H1 (cell line): ENCODE measurements around the gene CGB5. TPM values are rescaled to one million over a fixed set of nuclear protein-coding genes. Genes with fewer than 3 reads are reported as not detected.
"Not testable (repeated sequence)": the region's sequence is repeated elsewhere in the genome, so short reads cannot be mapped to it uniquely, and the experiment has no call there.

ENCODE experiments used
- CTCF ChIA-PET: fragments of 300-600 bp; sonication (Branson Sonifier 250); formaldehyde crosslinking; loops from one replicate; lab custom pipeline; 2021; ENCODE audit not compliant: partially characterized antibody; lab: Charles Lee
- POLR2A ChIA-PET: fragments of 300-600 bp; sonication (Branson Sonifier 250); formaldehyde crosslinking; loops from one replicate; lab custom pipeline; 2021; ENCODE audit warnings: inconsistent platforms; ENCODE audit not compliant: partially characterized antibody; lab: Charles Lee
- DNase-seq, 2 experiments: peaks; one replicate each; pipeline versions ENCODE4 v3.0.0 to v3.0.0-alpha.2; 2010 to 2022; ENCODE audit warnings: low spot score in 2 of 2, low read depth in 1 of 2, mixed read lengths in 1 of 2
- FAIRE-seq: peaks from 2 replicates; lab custom pipeline; 2011; peaks lifted over from hg19 to GRCh38; lab: Jason Lieb, UNC
- H2AFZ ChIP-seq: 2 replicates; pipeline ENCODE4 v1.8.1; 2012; ENCODE audit warnings: low read length, inconsistent platforms
- H2AK5ac ChIP-seq: 2 replicates; pipeline ENCODE4 v1.6.1; 2013; ENCODE audit warnings: low read depth, low read length
- H2BK120ac ChIP-seq: replicated peaks from 2 replicates; pipeline ENCODE3; 2013; ENCODE audit warnings: low read depth, low read length, inconsistent platforms
- H2BK12ac ChIP-seq: 2 replicates; pipeline ENCODE4 v1.6.1; 2013; ENCODE audit warnings: low read depth, low read length
- H2BK15ac ChIP-seq: 2 replicates; pipeline ENCODE4 v1.6.1; 2013; ENCODE audit warnings: low read length
- H2BK20ac ChIP-seq: 2 replicates; pipeline ENCODE4 v1.6.1; 2013; ENCODE audit warnings: low read length
- H2BK5ac ChIP-seq: 2 replicates; pipeline ENCODE4 v1.6.1; 2013; ENCODE audit warnings: low read depth, low read length
- H3K14ac ChIP-seq: 2 replicates; pipeline ENCODE4 v1.6.1; 2013; ENCODE audit warnings: inconsistent platforms; ENCODE audit not compliant: insufficient read length
- H3K18ac ChIP-seq: 2 replicates; pipeline ENCODE4 v1.6.1; 2013; ENCODE audit warnings: low read length; ENCODE audit errors: extremely low read depth
- H3K23ac ChIP-seq: 2 replicates; pipeline ENCODE4 v1.6.1; 2013; ENCODE audit warnings: inconsistent platforms; ENCODE audit not compliant: insufficient read length
- H3K23me2 ChIP-seq: 2 replicates; pipeline ENCODE4 v1.6.1; 2013; ENCODE audit warnings: low read depth, low read length
- H3K27ac ChIP-seq: 2 replicates; pipeline ENCODE4 v1.6.1; 2011; ENCODE audit warnings: low read depth, low read length, inconsistent platforms
- H3K27me3 ChIP-seq, 4 experiments: replicated peaks in 1 of 4; 1 replicate in 1 of 4; 2 replicates in 3 of 4; pipeline versions ENCODE4 v1.6.1 to v1.8.1; 2011 to 2013; ENCODE audit warnings: low read length in 3 of 4, mild to moderate bottlenecking in 3 of 4, inconsistent platforms in 2 of 4, mixed read lengths in 2 of 4, moderate library complexity in 1 of 4; ENCODE audit not compliant: control insufficient read depth in 3 of 4, insufficient read depth in 3 of 4; ENCODE audit errors: extremely low read depth in 1 of 4
- H3K36me3 ChIP-seq, 4 experiments: 2 replicates each; pipeline versions ENCODE4 v1.6.1 to v1.8.1; 2011 to 2013; ENCODE audit warnings: mild to moderate bottlenecking in 4 of 4, low read length in 3 of 4, moderate library complexity in 2 of 4, control low read depth in 1 of 4, inconsistent platforms in 1 of 4; ENCODE audit not compliant: insufficient read depth in 4 of 4, control insufficient read depth in 2 of 4
- H3K4ac ChIP-seq: replicated peaks from 2 replicates; pipeline ENCODE3; 2013; ENCODE audit warnings: low read length, low read depth, mixed read lengths, inconsistent platforms; ENCODE audit not compliant: insufficient read length
- H3K4me1 ChIP-seq, 4 experiments: replicated peaks in 1 of 4; 1 replicate in 1 of 4; 2 replicates in 3 of 4; pipeline versions ENCODE4 v1.6.1 to v1.8.1; 2011 to 2013; ENCODE audit warnings: low read length in 3 of 4, inconsistent platforms in 2 of 4, mixed read lengths in 1 of 4; ENCODE audit not compliant: insufficient read depth in 4 of 4, control insufficient read depth in 3 of 4
- H3K4me2 ChIP-seq, 2 experiments: 2 replicates each; pipeline versions ENCODE4 v1.6.1 to v1.8.1; 2011 to 2013; ENCODE audit warnings: low read depth in 2 of 2, low read length in 2 of 2, control low read depth in 1 of 2, inconsistent platforms in 1 of 2, mild to moderate bottlenecking in 1 of 2; ENCODE audit not compliant: insufficient read depth in 1 of 2
- H3K4me3 ChIP-seq, 4 experiments: fragments of 200-600, 300-600 bp in 1 of 4; sonication (generic), shearing (Covaris generic), sonication (Bioruptor Twin) in 1 of 4; 2 replicates each; pipeline versions ENCODE4 v1.5.1 to v1.8.1; 2011 to 2016; ENCODE audit warnings: low read length in 4 of 4, low read depth in 3 of 4, control low read depth in 2 of 4, inconsistent platforms in 2 of 4, mild to moderate bottlenecking in 2 of 4, mixed read lengths in 1 of 4, moderate library complexity in 1 of 4; ENCODE audit not compliant: insufficient read depth in 2 of 4; ENCODE audit errors: extremely low read depth in 1 of 4
- H3K56ac ChIP-seq: replicated peaks from 2 replicates; pipeline ENCODE3; 2013; ENCODE audit warnings: low read depth, mild to moderate bottlenecking, mixed read lengths, low read length, inconsistent platforms; ENCODE audit not compliant: insufficient read length
- H3K79me1 ChIP-seq: 2 replicates; pipeline ENCODE4 v1.6.1; 2013; ENCODE audit warnings: low read depth, low read length, control low read depth
- H3K79me2 ChIP-seq, 2 experiments: 2 replicates each; pipeline versions ENCODE4 v1.6.1 to v1.8.1; 2012 to 2013; ENCODE audit warnings: low read length in 2 of 2, mild to moderate bottlenecking in 2 of 2, inconsistent platforms in 1 of 2; ENCODE audit not compliant: insufficient read depth in 2 of 2, control insufficient read depth in 1 of 2
- H3K9ac ChIP-seq, 4 experiments: replicated peaks in 1 of 4; 1 replicate in 1 of 4; 2 replicates in 3 of 4; pipeline versions ENCODE4 v1.6.1 to v1.8.1; 2011 to 2013; ENCODE audit warnings: low read depth in 3 of 4, low read length in 3 of 4, control low read depth in 2 of 4, mild to moderate bottlenecking in 2 of 4, moderate library complexity in 2 of 4, inconsistent platforms in 1 of 4; ENCODE audit errors: extremely low read depth in 1 of 4
- H3K9me3 ChIP-seq, 2 experiments: 2 replicates each; pipeline versions ENCODE4 v1.6.1 to v1.8.1; 2012 to 2013; ENCODE audit warnings: mild to moderate bottlenecking in 2 of 2, moderate library complexity in 2 of 2, control low read depth in 1 of 2, inconsistent platforms in 1 of 2, low read depth in 1 of 2, low read length in 1 of 2, mixed read lengths in 1 of 2; ENCODE audit not compliant: insufficient read depth in 2 of 2
- H4K20me1 ChIP-seq, 2 experiments: replicated peaks in 1 of 2; 2 replicates each; pipeline versions ENCODE3 to v1.8.1; 2011 to 2013; ENCODE audit warnings: inconsistent platforms in 2 of 2, low read length in 2 of 2, mild to moderate bottlenecking in 1 of 2; ENCODE audit not compliant: insufficient read depth in 2 of 2, control insufficient read depth in 1 of 2
- H4K5ac ChIP-seq: 2 replicates; pipeline ENCODE4 v1.6.1; 2013; ENCODE audit warnings: low read length, low read depth, mixed read lengths, inconsistent platforms; ENCODE audit not compliant: insufficient read length
- H4K8ac ChIP-seq: 2 replicates; pipeline ENCODE4 v1.8.0; 2013; ENCODE audit warnings: mild to moderate bottlenecking, moderate library complexity, low read length, inconsistent platforms; ENCODE audit not compliant: insufficient read depth; ENCODE audit errors: extremely low read depth
- H4K91ac ChIP-seq: replicated peaks from 2 replicates; pipeline ENCODE3; 2013; ENCODE audit warnings: low read length, mixed read lengths, inconsistent platforms; ENCODE audit not compliant: insufficient read length
- WGBS, 2 experiments: shearing (Covaris generic) in 1 of 2; methylation state at CpG; one replicate each; pipeline versions ENCODE4 v1.1.6 to v1.1.7; 2013 to 2015; ENCODE audit warnings: low lambda C conversion rate in 2 of 2, mixed read lengths in 2 of 2, inconsistent platforms in 1 of 2, low coverage in 1 of 2, missing lambda C conversion rate in 1 of 2; ENCODE audit not compliant: insufficient replicate concordance in 2 of 2, insufficient coverage in 1 of 2, insufficient read length in 1 of 2; ENCODE audit errors: extremely low coverage in 1 of 2, missing lambda C conversion rate in 1 of 2; 5-methylcytosine and 5-hydroxymethylcytosine counted together
- polyA plus RNA-seq, 7 experiments: library from polyadenylated mRNA; depleted of rRNA in 3 of 7; stranded (reverse) in 5 of 7; unstranded in 2 of 7; fragments of >200 nt in 5 of 7; fragments of 200-250 nt in 2 of 7; gene quantifications; 1 replicate in 5 of 7; 2 replicates in 1 of 7; 4 replicates in 1 of 7; pipeline versions ENCODE4 v1.2.1 to v1.2.3, GENCODE V29; 2011 to 2013; ENCODE audit warnings: missing spikeins in 2 of 7, mixed read lengths in 2 of 7
- total RNA-seq: library from RNA; stranded (reverse); fragmentation: NEBNext Ultra II Directional; extraction: Animal tissue kit (Norgen Biotek cat#: 25700); gene quantifications from 2 replicates; pipeline ENCODE4 v1.2.1, GENCODE V29; 2021
- TF ChIP-seq, protein P1 (sequence below): IDR thresholded peaks from 2 replicates; pipeline ENCODE4 v1.6.1; 2012; ENCODE audit warnings: inconsistent platforms

Gene CGB5
- total and polyA plus RNA-seq, 2 of the 8 experiments (the other 6 are each of a cell fraction or from before 2014, with no cell fraction given), result 0.63 to 0.68 TPM

DNA sequence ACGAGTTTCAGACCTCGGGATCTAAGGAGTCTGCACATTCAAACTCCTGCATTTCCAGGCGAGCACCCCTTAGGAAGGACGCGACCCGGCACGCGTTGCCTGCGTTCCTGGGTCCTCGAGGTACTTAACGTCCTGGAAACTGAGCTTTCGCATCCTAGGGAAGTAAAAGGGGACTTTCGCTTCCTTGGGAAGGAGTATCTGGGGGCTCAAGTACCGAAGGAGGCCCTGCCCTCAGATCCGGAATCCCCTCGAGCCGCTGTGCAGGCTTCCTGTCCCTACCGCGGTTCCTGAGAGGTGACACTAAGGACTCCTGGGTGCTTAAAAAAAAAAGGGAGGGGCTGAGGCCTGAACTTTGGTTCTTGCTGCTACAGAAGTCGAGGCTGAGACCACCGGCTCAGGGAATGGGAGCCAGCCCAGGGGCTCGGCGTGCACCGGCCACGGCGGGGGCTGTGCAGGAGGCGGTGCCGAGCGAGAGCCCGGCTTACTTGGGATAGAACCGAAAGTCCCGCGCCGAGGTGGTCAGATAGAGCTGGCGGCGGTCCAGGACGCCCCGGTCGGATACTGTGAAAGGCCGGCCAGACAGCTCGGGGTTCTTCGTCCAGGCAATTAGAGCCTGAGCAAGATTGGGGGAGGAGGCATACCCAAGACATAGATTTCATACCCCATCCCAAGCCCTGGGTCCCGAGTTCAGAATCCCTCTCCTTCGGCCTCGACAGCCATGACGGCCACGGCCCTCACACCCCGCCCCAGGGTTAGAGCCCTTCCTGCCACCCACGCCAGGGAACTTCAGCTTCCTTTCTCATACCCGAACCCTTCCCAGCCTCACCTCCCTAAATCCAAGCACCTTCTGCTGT lies 25.0 kb upstream of the CGB5 start:
- H2BK120ac ChIP-seq, H3K4ac ChIP-seq, H2BK5ac ChIP-seq, H4K8ac ChIP-seq, H4K5ac ChIP-seq, H3K18ac ChIP-seq, H3K79me1 ChIP-seq, H3K23me2 ChIP-seq, H3K56ac ChIP-seq, H2AK5ac ChIP-seq, H3K79me2 ChIP-seq, FAIRE-seq, H4K20me1 ChIP-seq, H3K23ac ChIP-seq, H2AFZ ChIP-seq, H3K27ac ChIP-seq, H2BK20ac ChIP-seq, H3K9me3 ChIP-seq, H3K9ac ChIP-seq, DNase-seq, H2BK12ac ChIP-seq, H3K14ac ChIP-seq, H2BK15ac ChIP-seq, H4K91ac ChIP-seq: not testable (repeated sequence)
- Histone ChIP-seq H3K27me3 (peaks cover 0 to 15% (median 12%) of the 10 kb centered on the region in 4 experiments; a peak in 6 of 7 replicates), H3K36me3 (peaks cover 5 to 19% (median 10%) of the 10 kb centered on the region in 4 experiments; a peak in 7 of 8 replicates), H3K4me2 (peak overlapping the region; percentile 78 to 82), H3K4me1 (peaks cover 0 to 17% (median 8%) of the 10 kb centered on the region in 4 experiments; a peak in 5 of 7 replicates), H3K4me3 (peak overlapping the region; percentile 27 to 68 (median 40); a peak in 4 of 8 replicates)
- ChIA-PET CTCF (interaction anchor here (0.7 to 8.1 kb wide), 15 partner anchors 9 to 324 kb away, joined by 3 to 46 read pairs (median 4); partner anchors contain the start of genes CGB2 and CGB7), POLR2A (interaction anchor here (0.7 to 1.5 kb wide), 9 partner anchors 8 to 128 kb away, joined by 3 to 4 read pairs (median 3); partner anchors contain the start of genes GYS1 and RUVBL2)
- 63% methylated on average over 36 of the region's 50 CpGs; no CpG with 5 or more reads in 1 of the 2 experiments for WGBS, 2 experiments
- TF ChIP-seq, protein P1, sequence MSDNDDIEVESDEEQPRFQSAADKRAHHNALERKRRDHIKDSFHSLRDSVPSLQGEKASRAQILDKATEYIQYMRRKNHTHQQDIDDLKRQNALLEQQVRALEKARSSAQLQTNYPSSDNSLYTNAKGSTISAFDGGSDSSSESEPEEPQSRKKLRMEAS, result peak; percentile 57; the same call in 1 of the 2 replicates
